ENCODE data around the gene ISY1.

- TF ChIP-seq CTCF (IDR thresholded peaks at IDR 0.05) (no peak), POLR2AphosphoS5 (IDR thresholded peaks at IDR 0.05) (no peak), POLR2A (IDR thresholded peaks at IDR 0.05) (no peak)
These were observed 75.0 kb downstream of the ISY1 start for GRCh38 chr3:129085818-129086217.

Data from sigmoid colon (tissue), 4 donors.